ENCODE results near the gene UIMC1. TPM values are rescaled to one million over a fixed set of nuclear protein-coding genes. Genes with fewer than 3 reads are reported as not detected.
"Not testable (repeated sequence)": the region's sequence is repeated elsewhere in the genome, so short reads cannot be mapped to it uniquely, and the experiment has no call there.

Gene UIMC1
- total RNA-seq, 1 donor from 2014 or later, result 32.9 TPM

- intact Hi-C loops (cut with micrococcal nuclease), result no loop called here
- DNase-seq (no peak), ATAC-seq (no peak)
Measured at GRCh38 chr5:176878463-176878862, 128.1 kb downstream of the UIMC1 start.

- no peak for DNase-seq
- intact Hi-C loops (cut with micrococcal nuclease), result no loop called here
- ATAC-seq, result no peak
Measured at GRCh38 chr5:176877793-176878331, 128.7 kb downstream of the UIMC1 start.

- intact Hi-C loops (cut with micrococcal nuclease), result no loop called here
- ATAC-seq (no peak), DNase-seq (no peak)
Measured at GRCh38 chr5:176876506-176877431, 129.8 kb downstream of the UIMC1 start.

- DNase-seq (no peak), ATAC-seq (no peak)
- intact Hi-C loops (cut with micrococcal nuclease), result no loop called here
Measured at GRCh38 chr5:176875783-176876505, 130.6 kb downstream of the UIMC1 start.

GRCh38 chr5:176875014-176875550, 131.5 kb downstream of the UIMC1 start:
- no peak for DNase-seq

GRCh38 chr5:176874198-176874780, 132.3 kb downstream of the UIMC1 start:
- intact Hi-C loops (cut with micrococcal nuclease), result no loop called here
- ATAC-seq, result no peak
- no peak for DNase-seq

More at GRCh38 chr5:176875014-176875550, 131.5 kb downstream of the UIMC1 start:
- no peak for ATAC-seq
- intact Hi-C loops (cut with micrococcal nuclease), result no loop called here

- intact Hi-C loops (cut with micrococcal nuclease), result no loop called here
- DNase-seq (no peak), ATAC-seq (no peak)
Measured at GRCh38 chr5:176873541-176874172, 132.9 kb downstream of the UIMC1 start.

- intact Hi-C loops (cut with micrococcal nuclease); ATAC-seq; DNase-seq: not testable (repeated sequence)
Measured at GRCh38 chr5:176873011-176873410, 133.6 kb downstream of the UIMC1 start.

GRCh38 chr5:176872586-176872985, 134.0 kb downstream of the UIMC1 start:
- intact Hi-C loops (cut with micrococcal nuclease); DNase-seq; ATAC-seq: not testable (repeated sequence)

GRCh38 chr5:176870644-176871043, 135.9 kb downstream of the UIMC1 start:
- DNase-seq; intact Hi-C loops (cut with micrococcal nuclease): not testable (repeated sequence)

GRCh38 chr5:176870110-176870591, 136.4 kb downstream of the UIMC1 start:
- intact Hi-C loops (cut with micrococcal nuclease), result no loop called here
- ATAC-seq, result peak; percentile 60
- peak; percentile 56 for DNase-seq

More at GRCh38 chr5:176870644-176871043, 135.9 kb downstream of the UIMC1 start:
- not testable (repeated sequence) for ATAC-seq

GRCh38 chr5:176869501-176870109, 137.0 kb downstream of the UIMC1 start:
- DNase-seq, result no peak
- intact Hi-C loops (cut with micrococcal nuclease), result no loop called here
- ATAC-seq, result no peak

- no peak for ATAC-seq
- intact Hi-C loops (cut with micrococcal nuclease), result no loop called here
- no peak for DNase-seq
Measured at GRCh38 chr5:176868731-176869130, 137.8 kb downstream of the UIMC1 start.

GRCh38 chr5:176868126-176868525, 138.5 kb downstream of the UIMC1 start:
- intact Hi-C loops (cut with micrococcal nuclease), result no loop called here
- ATAC-seq, result no peak
- no peak for DNase-seq

GRCh38 chr5:176866707-176867310, 139.8 kb downstream of the UIMC1 start:
- no peak for DNase-seq
- intact Hi-C loops (cut with micrococcal nuclease), result no loop called here
- no peak for ATAC-seq

GRCh38 chr5:176865964-176866363, 140.6 kb downstream of the UIMC1 start:
- DNase-seq (no peak), ATAC-seq (no peak)
- intact Hi-C loops (cut with micrococcal nuclease), result no loop called here

GRCh38 chr5:176864755-176865154, 141.8 kb downstream of the UIMC1 start:
- DNase-seq (no peak), ATAC-seq (no peak)

GRCh38 chr5:176863765-176864098, 142.8 kb downstream of the UIMC1 start:
- intact Hi-C loops (cut with micrococcal nuclease), result no loop called here
- no peak for ATAC-seq
- DNase-seq, result no peak

More at GRCh38 chr5:176864755-176865154, 141.8 kb downstream of the UIMC1 start:
- intact Hi-C loops (cut with micrococcal nuclease), result no loop called here
